A549 (cell line): ENCODE results near the gene ARHGAP19. TPM values are rescaled to one million over a fixed set of nuclear protein-coding genes. Genes with fewer than 3 reads are reported as not detected.

Experiments
- ATAC-seq, 2 experiments: fragments of 200-7000 bp in 1 of 2; fragments of >200 bp in 1 of 2; cut with Nextera tagmentation in 1 of 2; cut with Tn5 transposase in 1 of 2; 3 replicates each; pipeline versions ENCODE4 v1.8.0 to v1.9.1; 2018 to 2020; ENCODE audit warnings: mild to moderate bottlenecking in 1 of 2, moderate library complexity in 1 of 2
- CTCF ChIA-PET: fragments of 300-600 bp; sonication (Branson Sonifier 250); formaldehyde crosslinking; extraction: SDS; loops from one replicate; lab custom pipeline; 2021; ENCODE audit warnings: antibody characterized with exemption, inconsistent platforms; lab: Yijun Ruan, JAX
- POLR2A ChIA-PET: fragments of 350-600 bp; formaldehyde crosslinking; extraction: SDS; loops from one replicate; lab custom pipeline; 2021; ENCODE audit warnings: antibody characterized with exemption, inconsistent platforms; lab: Yijun Ruan, JAX
- DNase-seq, 2 experiments: peaks; one replicate each; pipeline versions ENCODE4 v3.0.0 to v3.0.0-alpha.2; 2011 to 2016; ENCODE audit warnings: low read depth in 1 of 2, low spot score in 1 of 2
- FAIRE-seq: peaks from 2 replicates; lab custom pipeline; 2011; peaks lifted over from hg19 to GRCh38; lab: Jason Lieb, UNC
- H3K27ac ChIP-seq, 2 experiments: fragments of >200 bp; sonication (Bioruptor Twin); formaldehyde crosslinking; 3 replicates each; pipeline ENCODE4 v1.5.1; 2016 to 2017
- H3K4me1 ChIP-seq: fragments of >200 bp; sonication (Bioruptor Twin); formaldehyde crosslinking; 3 replicates; pipeline ENCODE4 v1.6.1; 2016
- H3K4me2 ChIP-seq: fragments of >200 bp; sonication (Bioruptor Twin); formaldehyde crosslinking; 3 replicates; pipeline ENCODE4 v1.6.1; 2016
- H3K4me3 ChIP-seq: fragments of >200 bp; sonication (Bioruptor Twin); formaldehyde crosslinking; 3 replicates; pipeline ENCODE4 v1.5.1; 2016
- H3K9me3 ChIP-seq: fragments of >200 bp; sonication (Bioruptor Twin); formaldehyde crosslinking; 3 replicates; pipeline ENCODE4 v1.6.1; 2016
- ATOH8 ChIP-seq: fragments of 250-450 bp; sonication (Bioruptor Pico); IDR thresholded peaks from 2 replicates; pipeline ENCODE4 v1.5.0; 2020; ENCODE audit warnings: low read depth, mild to moderate bottlenecking, moderate library complexity
- BHLHE40 ChIP-seq: IDR thresholded peaks from 2 replicates; pipeline ENCODE4 v1.6.1; 2012; ENCODE audit warnings: low read depth, low read length, inconsistent platforms
- CBX8 ChIP-seq: fragments of 200-600 bp; sonication (generic); IDR thresholded peaks from 2 replicates; pipeline ENCODE4 v1.6.1; 2016
- CEBPB ChIP-seq, 2 experiments: fragments of >200 bp in 1 of 2; sonication (Bioruptor Twin) in 1 of 2; formaldehyde crosslinking in 1 of 2; IDR thresholded peaks; 2 replicates each; pipeline ENCODE4 v1.6.1; 2012 to 2016
- CHD2 ChIP-seq: fragments of 150-350 bp; IDR thresholded peaks from 2 replicates; pipeline ENCODE4 v1.6.1; 2014; ENCODE audit warnings: low read length; ENCODE audit not compliant: partially characterized antibody
- EHF ChIP-seq: fragments of 250-450 bp; sonication (Bioruptor Pico); IDR thresholded peaks from 2 replicates; pipeline ENCODE4 v1.5.0; 2020; ENCODE audit warnings: mild to moderate bottlenecking
- EP300 ChIP-seq, 2 experiments: fragments of >200 bp; sonication (Bioruptor Twin); formaldehyde crosslinking; IDR thresholded peaks; 2 replicates in 1 of 2; 3 replicates in 1 of 2; pipeline ENCODE4 v1.6.1; 2016 to 2017
- ESRRA ChIP-seq: fragments of 150-350 bp; IDR thresholded peaks from 2 replicates; pipeline ENCODE4 v1.6.1; 2014; ENCODE audit warnings: mild to moderate bottlenecking, low read length, borderline replicate concordance
- FOXS1 ChIP-seq: fragments of 250-450 bp; sonication (Bioruptor Pico); IDR thresholded peaks from 2 replicates; pipeline ENCODE4 v1.5.0; 2020; ENCODE audit warnings: mild to moderate bottlenecking, moderate library complexity
- GATA3 ChIP-seq: IDR thresholded peaks from 2 replicates; pipeline ENCODE4 v1.6.1; 2012; ENCODE audit warnings: borderline replicate concordance
- HDAC2 ChIP-seq: fragments of 200-600 bp; sonication (generic); IDR thresholded peaks from 2 replicates; pipeline ENCODE4 v1.6.1; 2016
- HES2 ChIP-seq: fragments of >200 bp; sonication (Bioruptor Twin); formaldehyde crosslinking; IDR thresholded peaks from 2 replicates; pipeline ENCODE4 v1.6.1; 2016
- HOXB5 ChIP-seq: fragments of 250-450 bp; sonication (Bioruptor Pico); IDR thresholded peaks from 2 replicates; pipeline ENCODE4 v1.5.0; 2020; ENCODE audit warnings: mild to moderate bottlenecking, moderate library complexity
- JUN ChIP-seq, 2 experiments: fragments of >200 bp; sonication (Bioruptor Twin); formaldehyde crosslinking; IDR thresholded peaks; 2 replicates in 1 of 2; 3 replicates in 1 of 2; pipeline ENCODE4 v1.6.1; 2016 to 2017
- MAFK ChIP-seq: fragments of 450-650 bp; IDR thresholded peaks from 2 replicates; pipeline ENCODE4 v1.6.1; 2014; ENCODE audit not compliant: partially characterized antibody
- MAZ ChIP-seq: fragments of 150-350 bp; IDR thresholded peaks from 2 replicates; pipeline ENCODE4 v1.6.1; 2014; ENCODE audit warnings: antibody characterized with exemption, low read depth, low read length, borderline replicate concordance
- PBX3 ChIP-seq: IDR thresholded peaks from 2 replicates; pipeline ENCODE4 v1.6.1; 2012
- POLR2A ChIP-seq: IDR thresholded peaks from 2 replicates; pipeline ENCODE4 v1.6.1; 2012; ENCODE audit warnings: mild to moderate bottlenecking, low read length
- RARB ChIP-seq: fragments of 250-450 bp; sonication (Bioruptor Pico); IDR thresholded peaks from 2 replicates; pipeline ENCODE4 v1.8.0; 2021; ENCODE audit warnings: mild to moderate bottlenecking, moderate library complexity
- RCOR1 ChIP-seq: fragments of 150-350 bp; IDR thresholded peaks from 2 replicates; pipeline ENCODE4 v1.6.1; 2014; ENCODE audit warnings: antibody characterized with exemption, low read length, low read depth
- RFX5 ChIP-seq: fragments of 450-650 bp; IDR thresholded peaks from 2 replicates; pipeline ENCODE4 v1.7.1; 2014; ENCODE audit warnings: antibody characterized with exemption, mild to moderate bottlenecking, moderate library complexity
- RNF2 ChIP-seq: fragments of 200-600 bp; sonication (generic); IDR thresholded peaks from 2 replicates; pipeline ENCODE4 v1.6.1; 2016; ENCODE audit warnings: low read depth, mild to moderate bottlenecking, antibody characterized with exemption, moderate library complexity, borderline replicate concordance
- USF2 ChIP-seq: fragments of 450-650 bp; IDR thresholded peaks from 2 replicates; pipeline ENCODE4 v1.6.1; 2014; ENCODE audit warnings: antibody characterized with exemption
- ZC3H11A ChIP-seq: fragments of 450-650 bp; IDR thresholded peaks from 2 replicates; pipeline ENCODE4 v1.6.1; 2014; ENCODE audit warnings: antibody characterized with exemption, mild to moderate bottlenecking
- ZFP36 ChIP-seq: fragments of 450-650 bp; IDR thresholded peaks from 2 replicates; pipeline ENCODE4 v1.6.1; 2014; ENCODE audit warnings: borderline replicate concordance; ENCODE audit not compliant: partially characterized antibody
- ZNF302 ChIP-seq: fragments of 250-450 bp; sonication (Bioruptor Pico); IDR thresholded peaks from 2 replicates; pipeline ENCODE4 v1.9.0; 2021; ENCODE audit warnings: inconsistent platforms, mild to moderate bottlenecking, moderate library complexity
- WGBS: methylation state at CpG from one replicate; pipeline ENCODE4 v1.1.6; 2017; ENCODE audit errors: missing lambda C conversion rate; 5-methylcytosine and 5-hydroxymethylcytosine counted together
- polyA plus RNA-seq, 4 experiments: library from polyadenylated mRNA; depleted of rRNA in 3 of 4; stranded (reverse); fragments of >200 nt; fragmentation: RNase III in 1 of 4; extraction: RNeasy Plus Mini Kit Qiagen cat#74134 plus additional on column Dnase treatment in 1 of 4; gene quantifications; 2 replicates in 3 of 4; 3 replicates in 1 of 4; pipeline ENCODE4 v1.2.3, GENCODE V29; 2011 to 2017
- TF ChIP-seq, protein P1 (sequence below): fragments of >200 bp; sonication (Bioruptor Twin); formaldehyde crosslinking; IDR thresholded peaks from 3 replicates; pipeline ENCODE4 v1.6.1; 2016
- TF ChIP-seq, protein P2 (sequence below): fragments of 250-450 bp; sonication (Bioruptor Pico); IDR thresholded peaks from 2 replicates; pipeline ENCODE4 v1.5.0; 2021; ENCODE audit warnings: mild to moderate bottlenecking, moderate library complexity, borderline replicate concordance
- TF ChIP-seq, protein P3 (sequence below): IDR thresholded peaks from 2 replicates; pipeline ENCODE4 v1.6.1; 2012

ARHGAP19 gene
- polyA plus RNA-seq, 2 of the 4 experiments (the other 2 are of a cell fraction) = 6.0 to 11.9 TPM

DNA sequence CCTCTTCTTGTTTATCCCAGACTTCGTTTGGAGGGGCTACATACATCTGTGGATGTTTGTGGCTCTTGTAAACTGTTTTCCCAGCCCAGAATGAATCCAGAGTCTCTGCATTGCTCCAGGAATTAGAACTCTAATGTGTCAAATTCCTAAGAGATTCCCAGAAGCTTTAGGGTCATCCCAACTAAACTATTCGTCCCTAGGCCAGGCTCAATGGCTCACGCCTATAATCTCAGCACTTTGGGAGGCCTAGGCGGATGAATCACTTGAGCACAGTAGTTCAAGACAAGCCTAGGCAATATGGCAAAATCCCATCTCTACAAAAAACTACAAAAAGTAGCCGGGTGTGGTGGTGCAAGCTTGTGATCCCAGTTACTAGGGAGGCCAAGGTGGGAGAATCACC, 28.5 kb downstream of the ARHGAP19 start:
- ChIA-PET POLR2A (no interaction called here), CTCF (interaction anchor here (0.6 to 1.5 kb wide), 5 partner anchors 10 to 191 kb away, joined by 3 to 5 read pairs (median 3); no protein-coding TSS in a partner anchor)
- no peak overlapping the region for H3K27ac ChIP-seq
- WGBS = 69% methylated on average over 5 of the region's 5 CpGs
- no peak overlapping the region for H3K4me3 ChIP-seq
- FAIRE-seq (no peak), DNase-seq (no peak), ATAC-seq (no peak)
- H3K9me3 ChIP-seq = no peaks in the 10 kb centered on the region
- no peaks in the 10 kb centered on the region for H3K4me1 ChIP-seq
- TF ChIP-seq HDAC2 = no peak
- TF ChIP-seq CBX8 = no peak
- TF ChIP-seq ZC3H11A = no peak
- TF ChIP-seq JUN (IDR thresholded peaks at IDR 0.05) = no peak
- no peak for TF ChIP-seq GATA3
- no peak for TF ChIP-seq USF2
- TF ChIP-seq MAZ = no peak
- TF ChIP-seq, protein P1, sequence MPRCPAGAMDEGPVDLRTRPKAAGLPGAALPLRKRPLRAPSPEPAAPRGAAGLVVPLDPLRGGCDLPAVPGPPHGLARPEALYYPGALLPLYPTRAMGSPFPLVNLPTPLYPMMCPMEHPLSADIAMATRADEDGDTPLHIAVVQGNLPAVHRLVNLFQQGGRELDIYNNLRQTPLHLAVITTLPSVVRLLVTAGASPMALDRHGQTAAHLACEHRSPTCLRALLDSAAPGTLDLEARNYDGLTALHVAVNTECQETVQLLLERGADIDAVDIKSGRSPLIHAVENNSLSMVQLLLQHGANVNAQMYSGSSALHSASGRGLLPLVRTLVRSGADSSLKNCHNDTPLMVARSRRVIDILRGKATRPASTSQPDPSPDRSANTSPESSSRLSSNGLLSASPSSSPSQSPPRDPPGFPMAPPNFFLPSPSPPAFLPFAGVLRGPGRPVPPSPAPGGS = no peak
- no peak for TF ChIP-seq ESRRA
- TF ChIP-seq RCOR1 = no peak
- no peak for TF ChIP-seq FOXS1 (CRISPR knock-in tag)
- TF ChIP-seq ZFP36 = no peak
- TF ChIP-seq, protein P2, sequence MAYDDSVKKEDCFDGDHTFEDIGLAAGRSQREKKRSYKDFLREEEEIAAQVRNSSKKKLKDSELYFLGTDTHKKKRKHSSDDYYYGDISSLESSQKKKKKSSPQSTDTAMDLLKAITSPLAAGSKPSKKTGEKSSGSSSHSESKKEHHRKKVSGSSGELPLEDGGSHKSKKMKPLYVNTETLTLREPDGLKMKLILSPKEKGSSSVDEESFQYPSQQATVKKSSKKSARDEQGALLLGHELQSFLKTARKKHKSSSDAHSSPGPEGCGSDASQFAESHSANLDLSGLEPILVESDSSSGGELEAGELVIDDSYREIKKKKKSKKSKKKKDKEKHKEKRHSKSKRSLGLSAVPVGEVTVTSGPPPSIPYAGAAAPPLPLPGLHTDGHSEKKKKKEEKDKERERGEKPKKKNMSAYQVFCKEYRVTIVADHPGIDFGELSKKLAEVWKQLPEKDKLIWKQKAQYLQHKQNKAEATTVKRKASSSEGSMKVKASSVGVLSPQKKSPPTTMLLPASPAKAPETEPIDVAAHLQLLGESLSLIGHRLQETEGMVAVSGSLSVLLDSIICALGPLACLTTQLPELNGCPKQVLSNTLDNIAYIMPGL (CRISPR knock-in tag) = no peak
- TF ChIP-seq, protein P3, sequence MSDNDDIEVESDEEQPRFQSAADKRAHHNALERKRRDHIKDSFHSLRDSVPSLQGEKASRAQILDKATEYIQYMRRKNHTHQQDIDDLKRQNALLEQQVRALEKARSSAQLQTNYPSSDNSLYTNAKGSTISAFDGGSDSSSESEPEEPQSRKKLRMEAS = no peak
- no peak for TF ChIP-seq PBX3
- TF ChIP-seq CHD2 = no peak
- TF ChIP-seq CEBPB (IDR thresholded peaks at IDR 0.05) = no peak
- no peak for TF ChIP-seq EHF
- TF ChIP-seq HOXB5 = no peak
- no peak overlapping the region for H3K4me2 ChIP-seq

GRCh38 chr10:97261656-97262055, 30.8 kb downstream of the ARHGAP19 start:
- CTCF ChIA-PET = interaction anchor here (1.2 kb wide), 1 partner anchor 97 kb away, joined by 3 read pairs; no protein-coding TSS in a partner anchor
- no peak overlapping the region for H3K4me3 ChIP-seq

More at GRCh38 chr10:97261656-97262055, 30.8 kb downstream of the ARHGAP19 start:
- FAIRE-seq = no peak
- 83% methylated on average over 1 of the region's 1 CpG for WGBS
- no peaks in the 10 kb centered on the region for H3K4me1 ChIP-seq
- ATAC-seq = no peak
- POLR2A ChIA-PET = interaction anchor here (0.5 kb wide), 1 partner anchor 9 kb away, joined by 4 read pairs; no protein-coding TSS in a partner anchor
- no peak overlapping the region for H3K4me2 ChIP-seq
- no peaks in the 10 kb centered on the region for H3K9me3 ChIP-seq
- no peak overlapping the region for H3K27ac ChIP-seq
- DNase-seq = no peak
- TF ChIP-seq MAFK = no peak
- no peak for TF ChIP-seq GATA3
- TF ChIP-seq BHLHE40 = no peak
- no peak for TF ChIP-seq ATOH8 (CRISPR knock-in tag)
- TF ChIP-seq USF2 = no peak
- no peak for TF ChIP-seq HES2
- no peak for TF ChIP-seq ZNF302 (CRISPR knock-in tag)
- no peak for TF ChIP-seq RFX5
- TF ChIP-seq RNF2 = no peak
- no peak for TF ChIP-seq EP300 (IDR thresholded peaks at IDR 0.05)
- no peak for TF ChIP-seq POLR2A
- TF ChIP-seq RARB (CRISPR knock-in tag) = no peak
- TF ChIP-seq, all 56 proteins: peak for 0
